Activated naive CD8-positive, alpha-beta T cell treated with anti-CD3 and anti-CD28 coated beads, Interleukin-2, amount 10 ng/mL, durations not matched to agents 7 days and 5 days (primary cell): Measurements from ENCODE around the gene ZNF688. TPM values are rescaled to one million over a fixed set of nuclear protein-coding genes. Genes with fewer than 3 reads are reported as not detected.
A peak's percentile ranks its signal among the peaks of the same experiment; 100 is the strongest.
"Not testable (repeated sequence)": the region's sequence is repeated elsewhere in the genome, so short reads cannot be mapped to it uniquely, and the experiment has no call there.

Source experiments
- ATAC-seq: fragments of 150-1000 bp; cut with Tn5 transposase; one replicate; pipeline ENCODE4 v1.10.0; 2021; ENCODE audit warnings: low read depth, moderate library complexity
- POLR2A ChIA-PET: fragments of 350-600 bp; sonication (Branson Sonifier 250); formaldehyde crosslinking; loops from one replicate; lab custom pipeline; 2021; ENCODE audit warnings: antibody characterized with exemption; lab: Charles Lee
- DNase-seq: peaks from one replicate; pipeline ENCODE4 v3.0.0; 2021
- H3K27ac Mint-ChIP-seq: one replicate; pipeline ENCODE4 v1.8.0; 2022; ENCODE audit warnings: mild to moderate bottlenecking, mixed read lengths
- H3K27me3 Mint-ChIP-seq: one replicate; pipeline ENCODE4 v1.8.0; 2022; ENCODE audit warnings: mild to moderate bottlenecking, moderate library complexity, mixed read lengths
- H3K36me3 Mint-ChIP-seq: one replicate; pipeline ENCODE4 v1.8.0; 2021; ENCODE audit warnings: mild to moderate bottlenecking, mixed read lengths
- H3K4me1 Mint-ChIP-seq: one replicate; pipeline ENCODE4 v1.8.0; 2021; ENCODE audit warnings: mixed read lengths
- H3K4me3 Mint-ChIP-seq: one replicate; pipeline ENCODE4 v1.8.0; 2022; ENCODE audit warnings: mild to moderate bottlenecking, moderate library complexity, mixed read lengths
- H3K9me3 Mint-ChIP-seq: one replicate; pipeline ENCODE4 v1.8.0; 2021; ENCODE audit warnings: mixed read lengths
- total RNA-seq, 2 experiments: library from RNA; stranded (reverse); gene quantifications; one replicate each; pipeline ENCODE4 v1.2.3, GENCODE V29; 2021

The ZNF688 gene
- total RNA-seq, 2 experiments from 2014 or later, result 17.8 to 18.3 TPM

DNA sequence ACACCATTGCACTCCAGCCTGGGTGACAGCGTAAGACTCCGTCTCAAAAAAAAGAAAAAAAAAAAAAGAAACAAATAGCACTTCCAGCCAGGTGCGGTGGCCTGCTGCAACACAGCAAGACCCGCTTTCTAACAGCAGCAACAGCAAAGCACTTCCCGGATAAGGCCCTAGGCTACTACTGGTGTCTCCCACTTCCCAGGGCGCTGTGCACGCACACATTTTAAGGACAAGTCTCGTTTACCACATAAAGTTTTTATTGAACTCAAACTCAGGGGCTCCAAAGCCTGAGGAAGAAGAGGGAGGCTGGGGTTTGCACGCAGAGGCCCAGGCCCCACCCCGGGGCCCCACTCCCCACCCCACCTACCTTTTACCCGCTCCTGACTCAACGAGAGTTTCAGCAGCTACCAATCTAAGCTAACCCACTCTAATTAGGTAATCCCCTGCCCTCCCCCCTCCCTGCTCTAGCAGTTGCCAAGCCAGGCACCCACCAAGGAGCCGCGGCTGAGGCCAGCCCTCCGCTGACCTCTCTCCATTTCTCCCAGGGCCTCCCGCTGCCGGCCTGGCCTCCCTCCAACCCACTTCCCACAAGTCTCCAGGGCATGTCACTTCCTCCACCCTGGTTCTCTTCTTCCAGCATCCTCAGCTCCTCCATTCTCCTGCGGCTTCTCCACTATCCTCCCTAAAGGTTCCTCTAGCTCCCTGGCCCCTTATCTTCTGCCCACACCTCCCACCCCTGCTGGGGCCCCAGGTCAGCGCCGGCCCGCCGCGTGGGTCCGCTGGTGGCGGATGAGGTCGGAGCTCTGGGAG, 47.5 kb downstream of the ZNF688 start:
- Mint-ChIP-seq H3K27me3 (no peaks in the 10 kb centered on the region), H3K4me3 (no peak overlapping the region), H3K27ac (no peak overlapping the region), H3K4me1 (peaks cover 26% of the 10 kb centered on the region), H3K36me3 (peaks cover 24% of the 10 kb centered on the region), H3K9me3 (no peaks in the 10 kb centered on the region)
- ATAC-seq (no peak), DNase-seq (no peak)
- POLR2A ChIA-PET, result interaction anchor here (1.4 to 1.8 kb wide), 5 partner anchors 12 to 94 kb away, joined by 4 to 8 read pairs (median 5); partner anchors contain the start of genes DCTPP1, ZNF688 and ZNF764

- POLR2A ChIA-PET, result interaction anchor here (0.5 to 1.5 kb wide), 9 partner anchors 9 to 89 kb away, joined by 3 to 8 read pairs (median 3); no protein-coding TSS in a partner anchor
- not testable (repeated sequence) for H3K9me3 Mint-ChIP-seq, H3K4me3 Mint-ChIP-seq, H3K27me3 Mint-ChIP-seq, ATAC-seq, DNase-seq
- Mint-ChIP-seq H3K27ac (peak overlapping the region; percentile 76), H3K4me1 (peaks cover 29% of the 10 kb centered on the region), H3K36me3 (peaks cover 29% of the 10 kb centered on the region)
Measured at GRCh38 chr16:30522702-30523463, 48.6 kb downstream of the ZNF688 start.

- ATAC-seq (no peak), DNase-seq (no peak)
- H3K27me3 Mint-ChIP-seq, result no peaks in the 10 kb centered on the region
- H3K9me3 Mint-ChIP-seq, result no peaks in the 10 kb centered on the region
- POLR2A ChIA-PET, result interaction anchor here (0.5 to 1.5 kb wide), 7 partner anchors 8 to 90 kb away, joined by 3 to 8 read pairs (median 4); no protein-coding TSS in a partner anchor
- peaks cover 32% of the 10 kb centered on the region for H3K36me3 Mint-ChIP-seq
- H3K4me1 Mint-ChIP-seq, result peaks cover 27% of the 10 kb centered on the region
- H3K4me3 Mint-ChIP-seq, result no peak overlapping the region
- H3K27ac Mint-ChIP-seq, result peak overlapping the region; percentile 76
Measured at GRCh38 chr16:30521873-30522641, 49.5 kb downstream of the ZNF688 start.

- DNase-seq (no peak), ATAC-seq (no peak)
- peaks cover 30% of the 10 kb centered on the region for H3K4me1 Mint-ChIP-seq
- peaks cover 35% of the 10 kb centered on the region for H3K36me3 Mint-ChIP-seq
- no peak overlapping the region for H3K4me3 Mint-ChIP-seq
- peak overlapping the region; percentile 76 for H3K27ac Mint-ChIP-seq
- POLR2A ChIA-PET, result no interaction called here
- H3K9me3 Mint-ChIP-seq, result no peaks in the 10 kb centered on the region
- H3K27me3 Mint-ChIP-seq, result no peaks in the 10 kb centered on the region
Measured at GRCh38 chr16:30521476-30521872, 50.0 kb downstream of the ZNF688 start.

Other genes with a start within 250 kb of the ZNF688 start
- gene CD2BP2, start 216.4 kb downstream of the ZNF688 start, total RNA-seq, result 10 to 100 TPM; 71.3 to 72.5 TPM
- 10 to 100 TPM; 63.6 to 69.8 TPM for gene TBC1D10B, start 201.2 kb downstream of the ZNF688 start, total RNA-seq
- gene MYL11, start 196.9 kb downstream of the ZNF688 start, total RNA-seq, result 1 to 10 TPM in 1 of 2 experiments, not detected in 1; 1.7 TPM
- 100 to 1,000 TPM; 293 to 318 TPM for gene SEPTIN1, start 189.2 kb downstream of the ZNF688 start, total RNA-seq
- gene ZNF48, start 176.3 kb downstream of the ZNF688 start, total RNA-seq, result 10 to 100 TPM; 14.4 to 15.5 TPM
- gene ZNF771, start 164.1 kb downstream of the ZNF688 start, total RNA-seq, result 1 to 10 TPM; 4.8 to 5.6 TPM
- gene DCTPP1, start 141.7 kb downstream of the ZNF688 start, total RNA-seq, result 10 to 100 TPM; 52.2 to 52.8 TPM
- 10 to 100 TPM; 59.4 to 59.8 TPM for gene SEPHS2, start 125.8 kb downstream of the ZNF688 start, total RNA-seq
- 100 to 1,000 TPM; 662 to 664 TPM for gene ITGAL, start 99.0 kb downstream of the ZNF688 start, total RNA-seq
- 1 to 10 TPM; 7.4 to 8.1 TPM for gene ZNF768, start 45.1 kb downstream of the ZNF688 start, total RNA-seq
- 10 to 100 TPM; 11.9 to 12.5 TPM for gene ZNF747, start 36.9 kb downstream of the ZNF688 start, total RNA-seq
- gene ZNF764, start 13.3 kb downstream of the ZNF688 start, total RNA-seq, result 10 to 100 TPM; 20.9 to 23.3 TPM
- 10 to 100 TPM; 22.3 to 24.8 TPM for gene ZNF785, start 14.0 kb upstream of the ZNF688 start, total RNA-seq
- 10 to 100 TPM; 12.7 to 14.4 TPM for gene ZNF689, start 38.7 kb upstream of the ZNF688 start, total RNA-seq
- gene PRR14, start 79.2 kb upstream of the ZNF688 start, total RNA-seq, result 10 to 100 TPM; 89.7 to 97.1 TPM
- gene FBRS, start 86.7 kb upstream of the ZNF688 start, total RNA-seq, result 100 to 1,000 TPM; 140 to 143 TPM
- 10 to 100 TPM; 89.4 to 92.2 TPM for gene SRCAP, start 127.5 kb upstream of the ZNF688 start, total RNA-seq
- 10 to 100 TPM; 48.2 to 48.9 TPM for gene PHKG2, start 176.7 kb upstream of the ZNF688 start, total RNA-seq
- gene CFAP119, start 190.3 kb upstream of the ZNF688 start, total RNA-seq, result 1 to 10 TPM; 4.4 TPM
- 100 to 1,000 TPM in 1 of 2 experiments, 10 to 100 TPM in 1; 94.7 to 105 TPM for gene RNF40, start 190.6 kb upstream of the ZNF688 start, total RNA-seq
- 1 to 10 TPM; 5.2 to 6.0 TPM for gene ZNF629, start 215.5 kb upstream of the ZNF688 start, total RNA-seq